H1 (cell line): ENCODE results near the gene CFLAR. TPM values are rescaled to one million over a fixed set of nuclear protein-coding genes. Genes with fewer than 3 reads are reported as not detected.

Source experiments
- CTCF ChIA-PET: fragments of 300-600 bp; sonication (Branson Sonifier 250); formaldehyde crosslinking; loops from one replicate; lab custom pipeline; 2021; ENCODE audit not compliant: partially characterized antibody; lab: Charles Lee
- POLR2A ChIA-PET: fragments of 300-600 bp; sonication (Branson Sonifier 250); formaldehyde crosslinking; loops from one replicate; lab custom pipeline; 2021; ENCODE audit warnings: inconsistent platforms; ENCODE audit not compliant: partially characterized antibody; lab: Charles Lee
- DNase-seq, 2 experiments: peaks; one replicate each; pipeline versions ENCODE4 v3.0.0 to v3.0.0-alpha.2; 2010 to 2022; ENCODE audit warnings: low spot score in 2 of 2, low read depth in 1 of 2, mixed read lengths in 1 of 2
- FAIRE-seq: peaks from 2 replicates; lab custom pipeline; 2011; peaks lifted over from hg19 to GRCh38; lab: Jason Lieb, UNC
- H2AFZ ChIP-seq: 2 replicates; pipeline ENCODE4 v1.8.1; 2012; ENCODE audit warnings: low read length, inconsistent platforms
- H2AK5ac ChIP-seq: 2 replicates; pipeline ENCODE4 v1.6.1; 2013; ENCODE audit warnings: low read depth, low read length
- H2BK120ac ChIP-seq: replicated peaks from 2 replicates; pipeline ENCODE3; 2013; ENCODE audit warnings: low read depth, low read length, inconsistent platforms
- H2BK12ac ChIP-seq: 2 replicates; pipeline ENCODE4 v1.6.1; 2013; ENCODE audit warnings: low read depth, low read length
- H2BK15ac ChIP-seq: 2 replicates; pipeline ENCODE4 v1.6.1; 2013; ENCODE audit warnings: low read length
- H2BK20ac ChIP-seq: 2 replicates; pipeline ENCODE4 v1.6.1; 2013; ENCODE audit warnings: low read length
- H2BK5ac ChIP-seq: 2 replicates; pipeline ENCODE4 v1.6.1; 2013; ENCODE audit warnings: low read depth, low read length
- H3K14ac ChIP-seq: 2 replicates; pipeline ENCODE4 v1.6.1; 2013; ENCODE audit warnings: inconsistent platforms; ENCODE audit not compliant: insufficient read length
- H3K18ac ChIP-seq: 2 replicates; pipeline ENCODE4 v1.6.1; 2013; ENCODE audit warnings: low read length; ENCODE audit errors: extremely low read depth
- H3K23ac ChIP-seq: 2 replicates; pipeline ENCODE4 v1.6.1; 2013; ENCODE audit warnings: inconsistent platforms; ENCODE audit not compliant: insufficient read length
- H3K23me2 ChIP-seq: 2 replicates; pipeline ENCODE4 v1.6.1; 2013; ENCODE audit warnings: low read depth, low read length
- H3K27ac ChIP-seq: 2 replicates; pipeline ENCODE4 v1.6.1; 2011; ENCODE audit warnings: low read depth, low read length, inconsistent platforms
- H3K27me3 ChIP-seq, 4 experiments: replicated peaks in 1 of 4; 1 replicate in 1 of 4; 2 replicates in 3 of 4; pipeline versions ENCODE4 v1.6.1 to v1.8.1; 2011 to 2013; ENCODE audit warnings: low read length in 3 of 4, mild to moderate bottlenecking in 3 of 4, inconsistent platforms in 2 of 4, mixed read lengths in 2 of 4, moderate library complexity in 1 of 4; ENCODE audit not compliant: control insufficient read depth in 3 of 4, insufficient read depth in 3 of 4; ENCODE audit errors: extremely low read depth in 1 of 4
- H3K36me3 ChIP-seq, 4 experiments: 2 replicates each; pipeline versions ENCODE4 v1.6.1 to v1.8.1; 2011 to 2013; ENCODE audit warnings: mild to moderate bottlenecking in 4 of 4, low read length in 3 of 4, moderate library complexity in 2 of 4, control low read depth in 1 of 4, inconsistent platforms in 1 of 4; ENCODE audit not compliant: insufficient read depth in 4 of 4, control insufficient read depth in 2 of 4
- H3K4ac ChIP-seq: replicated peaks from 2 replicates; pipeline ENCODE3; 2013; ENCODE audit warnings: low read length, low read depth, mixed read lengths, inconsistent platforms; ENCODE audit not compliant: insufficient read length
- H3K4me1 ChIP-seq, 4 experiments: replicated peaks in 1 of 4; 1 replicate in 1 of 4; 2 replicates in 3 of 4; pipeline versions ENCODE4 v1.6.1 to v1.8.1; 2011 to 2013; ENCODE audit warnings: low read length in 3 of 4, inconsistent platforms in 2 of 4, mixed read lengths in 1 of 4; ENCODE audit not compliant: insufficient read depth in 4 of 4, control insufficient read depth in 3 of 4
- H3K4me2 ChIP-seq, 2 experiments: 2 replicates each; pipeline versions ENCODE4 v1.6.1 to v1.8.1; 2011 to 2013; ENCODE audit warnings: low read depth in 2 of 2, low read length in 2 of 2, control low read depth in 1 of 2, inconsistent platforms in 1 of 2, mild to moderate bottlenecking in 1 of 2; ENCODE audit not compliant: insufficient read depth in 1 of 2
- H3K4me3 ChIP-seq, 4 experiments: fragments of 200-600, 300-600 bp in 1 of 4; sonication (generic), shearing (Covaris generic), sonication (Bioruptor Twin) in 1 of 4; 2 replicates each; pipeline versions ENCODE4 v1.5.1 to v1.8.1; 2011 to 2016; ENCODE audit warnings: low read length in 4 of 4, low read depth in 3 of 4, control low read depth in 2 of 4, inconsistent platforms in 2 of 4, mild to moderate bottlenecking in 2 of 4, mixed read lengths in 1 of 4, moderate library complexity in 1 of 4; ENCODE audit not compliant: insufficient read depth in 2 of 4; ENCODE audit errors: extremely low read depth in 1 of 4
- H3K56ac ChIP-seq: replicated peaks from 2 replicates; pipeline ENCODE3; 2013; ENCODE audit warnings: low read depth, mild to moderate bottlenecking, mixed read lengths, low read length, inconsistent platforms; ENCODE audit not compliant: insufficient read length
- H3K79me1 ChIP-seq: 2 replicates; pipeline ENCODE4 v1.6.1; 2013; ENCODE audit warnings: low read depth, low read length, control low read depth
- H3K79me2 ChIP-seq, 2 experiments: 2 replicates each; pipeline versions ENCODE4 v1.6.1 to v1.8.1; 2012 to 2013; ENCODE audit warnings: low read length in 2 of 2, mild to moderate bottlenecking in 2 of 2, inconsistent platforms in 1 of 2; ENCODE audit not compliant: insufficient read depth in 2 of 2, control insufficient read depth in 1 of 2
- H3K9ac ChIP-seq, 4 experiments: replicated peaks in 1 of 4; 1 replicate in 1 of 4; 2 replicates in 3 of 4; pipeline versions ENCODE4 v1.6.1 to v1.8.1; 2011 to 2013; ENCODE audit warnings: low read depth in 3 of 4, low read length in 3 of 4, control low read depth in 2 of 4, mild to moderate bottlenecking in 2 of 4, moderate library complexity in 2 of 4, inconsistent platforms in 1 of 4; ENCODE audit errors: extremely low read depth in 1 of 4
- H3K9me3 ChIP-seq, 2 experiments: 2 replicates each; pipeline versions ENCODE4 v1.6.1 to v1.8.1; 2012 to 2013; ENCODE audit warnings: mild to moderate bottlenecking in 2 of 2, moderate library complexity in 2 of 2, control low read depth in 1 of 2, inconsistent platforms in 1 of 2, low read depth in 1 of 2, low read length in 1 of 2, mixed read lengths in 1 of 2; ENCODE audit not compliant: insufficient read depth in 2 of 2
- H4K20me1 ChIP-seq, 2 experiments: replicated peaks in 1 of 2; 2 replicates each; pipeline versions ENCODE3 to v1.8.1; 2011 to 2013; ENCODE audit warnings: inconsistent platforms in 2 of 2, low read length in 2 of 2, mild to moderate bottlenecking in 1 of 2; ENCODE audit not compliant: insufficient read depth in 2 of 2, control insufficient read depth in 1 of 2
- H4K5ac ChIP-seq: 2 replicates; pipeline ENCODE4 v1.6.1; 2013; ENCODE audit warnings: low read length, low read depth, mixed read lengths, inconsistent platforms; ENCODE audit not compliant: insufficient read length
- H4K8ac ChIP-seq: 2 replicates; pipeline ENCODE4 v1.8.0; 2013; ENCODE audit warnings: mild to moderate bottlenecking, moderate library complexity, low read length, inconsistent platforms; ENCODE audit not compliant: insufficient read depth; ENCODE audit errors: extremely low read depth
- H4K91ac ChIP-seq: replicated peaks from 2 replicates; pipeline ENCODE3; 2013; ENCODE audit warnings: low read length, mixed read lengths, inconsistent platforms; ENCODE audit not compliant: insufficient read length
- BACH1 ChIP-seq: IDR thresholded peaks from 2 replicates; pipeline ENCODE4 v1.6.1; 2012; ENCODE audit warnings: low read length, improper control_type of control experiment
- CHD2 ChIP-seq: IDR thresholded peaks from 2 replicates; pipeline ENCODE4 v1.6.1; 2012; ENCODE audit warnings: low read length, improper control_type of control experiment
- KDM4A ChIP-seq: IDR thresholded peaks from one replicate; pipeline ENCODE4 v1.7.1; 2012; ENCODE audit warnings: low read depth, mild to moderate bottlenecking, moderate library complexity, low read length, inconsistent platforms; ENCODE audit not compliant: severe bottlenecking
- POU5F1 ChIP-seq: IDR thresholded peaks from 2 replicates; pipeline ENCODE4 v1.6.1; 2011; ENCODE audit warnings: low read depth, mild to moderate bottlenecking, low read length, moderate library complexity
- RBBP5 ChIP-seq: IDR thresholded peaks from 2 replicates; pipeline ENCODE4 v1.7.1; 2012; ENCODE audit warnings: low read depth, mild to moderate bottlenecking, inconsistent platforms, low read length, moderate library complexity, borderline replicate concordance
- SP1 ChIP-seq: IDR thresholded peaks from 2 replicates; pipeline ENCODE4 v1.6.1; 2011; ENCODE audit warnings: low read depth, low read length
- TAF7 ChIP-seq: optimal IDR thresholded peaks from 2 replicates; pipeline ENCODE3; 2011; ENCODE audit warnings: low read depth, mild to moderate bottlenecking, inconsistent platforms, low read length, moderate library complexity, borderline replicate concordance
- TBP ChIP-seq: IDR thresholded peaks from 2 replicates; pipeline ENCODE4 v1.6.1; 2011; ENCODE audit warnings: low read depth, low read length, improper control_type of control experiment
- whole genome bisulfite sequencing, 2 experiments: shearing (Covaris generic) in 1 of 2; methylation state at CpG; one replicate each; pipeline versions ENCODE4 v1.1.6 to v1.1.7; 2013 to 2015; ENCODE audit warnings: low lambda C conversion rate in 2 of 2, mixed read lengths in 2 of 2, inconsistent platforms in 1 of 2, low coverage in 1 of 2, missing lambda C conversion rate in 1 of 2; ENCODE audit not compliant: insufficient replicate concordance in 2 of 2, insufficient coverage in 1 of 2, insufficient read length in 1 of 2; ENCODE audit errors: extremely low coverage in 1 of 2, missing lambda C conversion rate in 1 of 2; 5-methylcytosine and 5-hydroxymethylcytosine counted together
- polyA plus RNA-seq, 7 experiments: library from polyadenylated mRNA; depleted of rRNA in 3 of 7; stranded (reverse) in 5 of 7; unstranded in 2 of 7; fragments of >200 nt in 5 of 7; fragments of 200-250 nt in 2 of 7; gene quantifications; 1 replicate in 5 of 7; 2 replicates in 1 of 7; 4 replicates in 1 of 7; pipeline versions ENCODE4 v1.2.1 to v1.2.3, GENCODE V29; 2011 to 2013; ENCODE audit warnings: missing spikeins in 2 of 7, mixed read lengths in 2 of 7
- total RNA-seq: library from RNA; stranded (reverse); fragmentation: NEBNext Ultra II Directional; extraction: Animal tissue kit (Norgen Biotek cat#: 25700); gene quantifications from 2 replicates; pipeline ENCODE4 v1.2.1, GENCODE V29; 2021

The CFLAR gene
- total and polyA plus RNA-seq, 2 of the 8 experiments (the other 6 are each of a cell fraction or from before 2014, with no cell fraction given): 1.1 to 3.9 TPM

GRCh38 chr2:201197781-201198180 lies 81.8 kb downstream of the CFLAR start:
- TF ChIP-seq BACH1: no peak
- TF ChIP-seq CHD2: no peak
- no peak for TF ChIP-seq TBP
- TF ChIP-seq TAF7: no peak
- TF ChIP-seq SP1: no peak
- TF ChIP-seq RBBP5: no peak
- TF ChIP-seq KDM4A: no peak
- TF ChIP-seq POU5F1: no peak
- Histone ChIP-seq H3K9me3 (no peaks in the 10 kb centered on the region), H3K9ac (no peak overlapping the region), H4K20me1 (no peaks in the 10 kb centered on the region), H3K79me1 (no peaks in the 10 kb centered on the region), H4K8ac (no peak overlapping the region), H2BK12ac (no peak overlapping the region), H3K56ac (no peak overlapping the region), H3K4ac (no peak overlapping the region), H2BK120ac (no peak overlapping the region), H3K23ac (no peak overlapping the region), H3K18ac (no peak overlapping the region), H4K91ac (no peak overlapping the region), H3K79me2 (no peaks in the 10 kb centered on the region), H3K4me3 (no peak overlapping the region), H3K27me3 (no peaks in the 10 kb centered on the region), H2AFZ (no peak overlapping the region), H3K14ac (no peak overlapping the region), H4K5ac (no peak overlapping the region), H2AK5ac (no peak overlapping the region), H2BK20ac (no peak overlapping the region), H2BK15ac (no peak overlapping the region), H3K23me2 (no peaks in the 10 kb centered on the region; the same call in 1 of the 2 replicates), H3K36me3 (no peaks in the 10 kb centered on the region), H3K27ac (no peak overlapping the region), H2BK5ac (no peak overlapping the region), H3K4me2 (no peak overlapping the region), H3K4me1 (no peaks in the 10 kb centered on the region; a peak in 1 of 7 replicates)
- CTCF ChIA-PET: no interaction called here
- FAIRE-seq (no peak), DNase-seq (no peak)
- POLR2A ChIA-PET: no interaction called here
- 93% methylated on average over 4 of the region's 4 CpGs; no CpG with 5 or more reads in 1 of the 2 experiments for WGBS, 2 experiments
